Activated B cell treated with CpG ODN at 0.5 μM for 24 hours (primary cell): ENCODE measurements around the gene TEX264. TPM values are rescaled to one million over a fixed set of nuclear protein-coding genes. Genes with fewer than 3 reads are reported as not detected.
"Not testable (repeated sequence)": the region's sequence is repeated elsewhere in the genome, so short reads cannot be mapped to it uniquely, and the experiment has no call there.

Experiments used
- ATAC-seq: fragments of 200-7000 bp; cut with Tn5 transposase; one replicate; pipeline ENCODE4 v1.10.0; 2021; ENCODE audit warnings: low read depth, mild to moderate bottlenecking, moderate library complexity
- CTCF ChIA-PET: fragments of 350-600 bp; sonication (Branson Sonifier 250); formaldehyde crosslinking; loops from one replicate; lab custom pipeline; 2021; ENCODE audit warnings: antibody characterized with exemption; lab: Charles Lee
- POLR2A ChIA-PET: fragments of 350-600 bp; sonication (Branson Sonifier 250); formaldehyde crosslinking; loops from one replicate; lab custom pipeline; 2021; ENCODE audit warnings: antibody characterized with exemption; lab: Charles Lee
- DNase-seq: peaks from one replicate; pipeline ENCODE4 v3.0.0; 2022
- H3K27ac Mint-ChIP-seq: one replicate; pipeline ENCODE4 v1.8.0; 2020; ENCODE audit warnings: mixed read lengths
- H3K27me3 Mint-ChIP-seq: one replicate; pipeline ENCODE4 v1.8.0; 2021; ENCODE audit warnings: mixed read lengths
- H3K36me3 Mint-ChIP-seq: one replicate; pipeline ENCODE4 v1.8.0; 2021; ENCODE audit warnings: low read depth, mixed read lengths
- H3K4me1 Mint-ChIP-seq: one replicate; pipeline ENCODE4 v1.8.0; 2021; ENCODE audit warnings: mixed read lengths
- H3K4me3 Mint-ChIP-seq: one replicate; pipeline ENCODE4 v1.8.0; 2020; ENCODE audit warnings: mild to moderate bottlenecking, mixed read lengths
- H3K9me3 Mint-ChIP-seq: one replicate; pipeline ENCODE4 v1.8.0; 2020; ENCODE audit warnings: mixed read lengths
- intact Hi-C: fragments of 100-400 bp; cut with micrococcal nuclease; formaldehyde crosslinking; loops from one replicate; pipeline ENCODE4 v1.15.1; 2024
- total RNA-seq: library from RNA; stranded (reverse); gene quantifications from 2 replicates; pipeline ENCODE4 v1.2.3, GENCODE V29; 2022
- TF ChIP-seq, protein P1 (sequence below): fragments of 200-600 bp; IDR thresholded peaks from one replicate; pipeline ENCODE4 v1.8.0; 2022; ENCODE audit warnings: antibody characterized with exemption, mild to moderate bottlenecking

The TEX264 gene
- total RNA-seq, 1 donor from 2014 or later = 24.4 TPM

DNA sequence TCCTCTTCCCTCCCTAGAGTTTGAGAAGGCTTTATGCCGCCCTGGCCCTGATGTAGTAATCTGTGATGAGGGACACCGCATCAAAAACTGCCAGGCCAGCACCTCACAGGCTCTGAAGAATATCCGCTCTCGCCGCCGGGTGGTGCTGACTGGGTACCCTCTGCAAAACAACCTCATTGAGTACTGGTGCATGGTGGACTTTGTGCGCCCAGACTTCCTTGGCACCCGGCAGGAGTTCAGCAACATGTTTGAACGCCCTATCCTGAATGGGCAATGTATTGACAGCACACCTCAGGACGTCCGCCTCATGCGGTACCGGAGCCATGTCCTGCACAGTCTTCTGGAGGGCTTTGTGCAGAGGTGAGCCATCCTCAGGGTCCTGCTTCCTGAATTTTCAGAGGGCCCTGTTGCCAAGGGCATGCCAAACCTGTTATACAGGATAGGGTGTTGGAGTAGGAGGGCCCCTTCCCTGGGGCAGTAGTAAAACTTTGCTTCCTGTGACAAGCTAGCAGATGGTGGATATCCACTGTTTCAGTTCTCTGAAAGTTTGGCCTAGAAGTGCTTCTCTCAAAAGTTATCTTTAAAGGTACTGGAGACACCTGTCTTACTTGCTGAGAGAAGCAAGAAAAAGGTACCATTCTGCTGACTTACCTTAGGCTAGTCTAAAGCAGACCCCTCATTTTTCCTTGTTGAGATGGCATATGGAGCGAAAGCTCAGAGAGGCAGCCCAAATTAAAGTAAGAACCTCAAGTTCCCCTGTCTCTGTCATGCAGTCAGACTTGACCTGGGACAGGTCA lies 33.7 kb upstream of the TEX264 start:
- no peak overlapping the region for H3K27ac Mint-ChIP-seq
- CTCF ChIA-PET = interaction anchor here (1.2 to 2.8 kb wide), 3 partner anchors 44 to 138 kb away, joined by 3 to 20 read pairs (median 3); partner anchors contain the start of gene DCAF1
- no peaks in the 10 kb centered on the region for H3K27me3 Mint-ChIP-seq
- POLR2A ChIA-PET = no interaction called here
- no peaks in the 10 kb centered on the region for H3K9me3 Mint-ChIP-seq
- H3K36me3 Mint-ChIP-seq = peaks cover 87% of the 10 kb centered on the region
- no peak overlapping the region for H3K4me3 Mint-ChIP-seq
- TF ChIP-seq, protein P1, sequence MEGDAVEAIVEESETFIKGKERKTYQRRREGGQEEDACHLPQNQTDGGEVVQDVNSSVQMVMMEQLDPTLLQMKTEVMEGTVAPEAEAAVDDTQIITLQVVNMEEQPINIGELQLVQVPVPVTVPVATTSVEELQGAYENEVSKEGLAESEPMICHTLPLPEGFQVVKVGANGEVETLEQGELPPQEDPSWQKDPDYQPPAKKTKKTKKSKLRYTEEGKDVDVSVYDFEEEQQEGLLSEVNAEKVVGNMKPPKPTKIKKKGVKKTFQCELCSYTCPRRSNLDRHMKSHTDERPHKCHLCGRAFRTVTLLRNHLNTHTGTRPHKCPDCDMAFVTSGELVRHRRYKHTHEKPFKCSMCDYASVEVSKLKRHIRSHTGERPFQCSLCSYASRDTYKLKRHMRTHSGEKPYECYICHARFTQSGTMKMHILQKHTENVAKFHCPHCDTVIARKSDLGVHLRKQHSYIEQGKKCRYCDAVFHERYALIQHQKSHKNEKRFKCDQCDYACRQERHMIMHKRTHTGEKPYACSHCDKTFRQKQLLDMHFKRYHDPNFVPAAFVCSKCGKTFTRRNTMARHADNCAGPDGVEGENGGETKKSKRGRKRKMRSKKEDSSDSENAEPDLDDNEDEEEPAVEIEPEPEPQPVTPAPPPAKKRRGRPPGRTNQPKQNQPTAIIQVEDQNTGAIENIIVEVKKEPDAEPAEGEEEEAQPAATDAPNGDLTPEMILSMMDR = no peak
- no peak for DNase-seq
- no peaks in the 10 kb centered on the region for H3K4me1 Mint-ChIP-seq
- intact Hi-C loops = no loop called here
- no peak for ATAC-seq

DNA sequence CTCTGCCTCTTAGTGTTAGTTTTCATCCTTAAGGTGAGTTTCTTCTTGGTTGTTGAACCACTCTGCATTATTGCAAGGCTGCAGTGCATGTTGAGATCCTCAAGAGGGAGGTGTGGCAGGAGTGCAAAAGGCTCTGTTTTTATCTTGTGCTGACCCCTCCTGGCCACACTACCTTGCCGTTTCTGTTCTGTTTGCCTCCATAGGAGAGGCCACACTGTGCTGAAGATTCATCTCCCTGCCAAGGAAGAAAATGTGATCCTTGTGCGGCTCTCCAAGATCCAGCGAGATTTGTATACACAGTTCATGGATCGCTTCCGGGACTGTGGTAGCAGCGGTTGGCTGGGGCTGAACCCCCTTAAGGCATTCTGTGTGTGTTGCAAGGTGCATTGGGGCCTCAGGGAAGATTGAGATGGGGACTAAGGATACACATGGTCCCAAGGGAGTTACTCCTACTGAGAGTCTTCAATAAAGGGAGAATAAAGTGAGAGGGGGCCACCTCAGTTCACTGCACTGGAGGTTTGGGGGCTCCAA lies 33.0 kb upstream of the TEX264 start:
- Mint-ChIP-seq H3K4me1 (no peaks in the 10 kb centered on the region), H3K4me3 (no peak overlapping the region), H3K36me3 (peaks cover 89% of the 10 kb centered on the region), H3K27ac (no peak overlapping the region), H3K9me3 (no peaks in the 10 kb centered on the region), H3K27me3 (no peaks in the 10 kb centered on the region)
- ATAC-seq (peak; percentile 90), DNase-seq (no peak)
- ChIA-PET CTCF (interaction anchor here (1.1 to 2.8 kb wide), 4 partner anchors 44 to 138 kb away, joined by 3 to 20 read pairs (median 4); partner anchors contain the start of gene DCAF1), POLR2A (no interaction called here)
- TF ChIP-seq, protein P1 = no peak
- intact Hi-C loops = loop anchor here (1.0 to 2.0 kb wide), 4 partner anchors 44 to 1022 kb away; no protein-coding TSS in a partner anchor

DNA sequence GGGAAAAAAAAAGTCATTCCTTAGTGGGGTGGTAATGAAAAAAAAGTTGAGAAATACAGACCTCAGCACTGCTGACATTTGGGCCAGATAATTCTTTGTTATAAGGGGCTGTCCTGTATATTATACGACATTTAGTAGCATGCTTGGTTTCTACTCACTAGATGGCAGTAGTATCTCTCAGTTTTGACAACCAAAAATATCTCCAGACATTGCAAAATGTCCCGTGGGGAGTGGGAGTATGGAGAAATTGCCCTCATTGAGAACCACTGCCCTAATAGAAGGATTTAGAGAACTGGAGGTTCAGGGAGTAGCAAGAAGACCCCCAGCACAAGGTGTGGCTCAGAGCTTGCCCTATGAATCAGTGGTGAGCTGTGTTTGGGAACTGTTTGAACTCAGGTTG lies 28.6 kb upstream of the TEX264 start:
- TF ChIP-seq, protein P1 = no peak
- ATAC-seq = no peak
- H3K27ac Mint-ChIP-seq = no peak overlapping the region

DNA sequence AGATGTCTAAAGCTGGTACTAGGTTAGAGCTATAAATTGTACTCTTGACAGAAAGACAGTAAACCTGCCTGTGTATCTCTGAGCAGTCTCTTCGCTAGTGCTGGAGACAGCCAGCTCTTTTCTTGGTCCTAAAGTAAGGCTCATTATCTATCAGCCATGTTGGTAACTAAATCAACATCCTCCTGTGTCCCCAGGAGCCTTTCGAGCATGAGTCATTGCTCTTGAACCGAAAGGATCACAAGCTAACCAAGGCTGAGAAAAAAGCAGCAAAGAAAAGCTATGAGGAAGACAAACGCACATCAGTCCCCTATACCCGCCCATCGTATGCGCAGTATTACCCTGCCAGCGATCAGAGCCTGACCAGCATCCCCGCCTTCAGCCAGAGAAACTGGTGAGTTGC lies 25.0 kb upstream of the TEX264 start:
- ChIA-PET CTCF (interaction anchor here (0.9 to 1.2 kb wide), 2 partner anchors 23 to 36 kb away, joined by 3 to 4 read pairs; no protein-coding TSS in a partner anchor), POLR2A (no interaction called here)
- H3K9me3 Mint-ChIP-seq = no peaks in the 10 kb centered on the region
- peaks cover 92% of the 10 kb centered on the region for H3K36me3 Mint-ChIP-seq
- TF ChIP-seq, protein P1 = no peak
- no peak for ATAC-seq
- no peak overlapping the region for H3K27ac Mint-ChIP-seq
- H3K4me3 Mint-ChIP-seq = no peak overlapping the region
- no peaks in the 10 kb centered on the region for H3K4me1 Mint-ChIP-seq
- H3K27me3 Mint-ChIP-seq = no peaks in the 10 kb centered on the region
- intact Hi-C loops = no loop called here
- DNase-seq = no peak

More for the DNA sequence above, 28.6 kb upstream of the TEX264 start:
- H3K4me1 Mint-ChIP-seq = no peaks in the 10 kb centered on the region
- intact Hi-C loops = loop anchor here (1.0 kb wide), 1 partner anchor 40 kb away; no protein-coding TSS in a partner anchor
- DNase-seq = no peak
- ChIA-PET POLR2A (no interaction called here), CTCF (interaction anchor here (0.9 to 4.1 kb wide), 4 partner anchors 23 to 156 kb away, joined by 3 to 31 read pairs (median 8); no protein-coding TSS in a partner anchor)
- no peaks in the 10 kb centered on the region for H3K27me3 Mint-ChIP-seq
- H3K4me3 Mint-ChIP-seq = no peak overlapping the region
- H3K9me3 Mint-ChIP-seq = no peaks in the 10 kb centered on the region
- peaks cover 94% of the 10 kb centered on the region for H3K36me3 Mint-ChIP-seq

DNA sequence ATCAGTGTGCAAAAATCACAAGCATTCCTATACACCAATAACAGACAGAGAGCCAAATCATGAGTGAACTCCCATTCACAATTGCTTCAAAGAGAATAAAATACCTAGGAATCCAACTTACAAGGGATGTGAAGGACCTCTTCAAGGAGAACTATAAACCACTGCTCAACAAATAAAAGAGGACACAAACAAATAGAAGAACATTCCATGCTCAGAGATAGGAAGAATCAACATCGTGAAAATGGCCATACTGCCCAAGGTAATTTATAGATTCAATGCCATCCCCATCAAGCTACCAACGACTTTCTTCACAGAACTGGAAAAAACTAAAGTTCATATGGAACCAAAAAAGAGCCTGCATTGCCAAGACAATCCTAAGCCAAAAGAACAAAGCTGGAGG lies 18.9 kb upstream of the TEX264 start:
- CTCF ChIA-PET = not testable (repeated sequence)
- peaks cover 62% of the 10 kb centered on the region for H3K36me3 Mint-ChIP-seq

DNA sequence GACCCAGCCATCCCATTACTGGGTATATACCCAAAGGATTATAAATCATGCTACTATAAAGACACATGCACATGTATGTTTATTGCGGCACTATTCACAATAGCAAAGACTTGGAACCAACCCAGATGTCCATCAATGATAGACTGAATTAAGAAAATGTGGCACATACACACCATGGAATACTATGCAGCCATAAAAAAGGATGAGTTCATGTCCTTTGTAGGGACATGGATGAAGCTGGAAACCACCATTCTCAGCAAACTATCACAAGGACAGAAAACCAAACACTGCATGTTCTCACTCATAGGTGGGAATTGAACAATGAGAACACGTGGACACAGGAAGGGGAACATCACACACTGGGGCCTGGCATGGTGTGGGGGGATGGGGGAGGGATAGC lies 17.6 kb upstream of the TEX264 start:
- DNase-seq, H3K9me3 Mint-ChIP-seq, ATAC-seq, H3K27ac Mint-ChIP-seq, CTCF ChIA-PET, H3K4me3 Mint-ChIP-seq, intact Hi-C loops, POLR2A ChIA-PET, H3K27me3 Mint-ChIP-seq, H3K4me1 Mint-ChIP-seq: not testable (repeated sequence)
- H3K36me3 Mint-ChIP-seq = peaks cover 64% of the 10 kb centered on the region

More for the DNA sequence above, 18.9 kb upstream of the TEX264 start:
- POLR2A ChIA-PET, H3K9me3 Mint-ChIP-seq, intact Hi-C loops, ATAC-seq, H3K27ac Mint-ChIP-seq, H3K27me3 Mint-ChIP-seq, H3K4me3 Mint-ChIP-seq, H3K4me1 Mint-ChIP-seq, DNase-seq: not testable (repeated sequence)
